ENCODE results near the gene PRKRIP1. TPM values are rescaled to one million over a fixed set of nuclear protein-coding genes. Genes with fewer than 3 reads are reported as not detected.
A peak's percentile ranks its signal among the peaks of the same experiment; 100 is the strongest.

Gene PRKRIP1
- total RNA-seq, 2 donors from 2014 or later = 15.1 to 19.4 TPM

- TF ChIP-seq, protein P1, sequence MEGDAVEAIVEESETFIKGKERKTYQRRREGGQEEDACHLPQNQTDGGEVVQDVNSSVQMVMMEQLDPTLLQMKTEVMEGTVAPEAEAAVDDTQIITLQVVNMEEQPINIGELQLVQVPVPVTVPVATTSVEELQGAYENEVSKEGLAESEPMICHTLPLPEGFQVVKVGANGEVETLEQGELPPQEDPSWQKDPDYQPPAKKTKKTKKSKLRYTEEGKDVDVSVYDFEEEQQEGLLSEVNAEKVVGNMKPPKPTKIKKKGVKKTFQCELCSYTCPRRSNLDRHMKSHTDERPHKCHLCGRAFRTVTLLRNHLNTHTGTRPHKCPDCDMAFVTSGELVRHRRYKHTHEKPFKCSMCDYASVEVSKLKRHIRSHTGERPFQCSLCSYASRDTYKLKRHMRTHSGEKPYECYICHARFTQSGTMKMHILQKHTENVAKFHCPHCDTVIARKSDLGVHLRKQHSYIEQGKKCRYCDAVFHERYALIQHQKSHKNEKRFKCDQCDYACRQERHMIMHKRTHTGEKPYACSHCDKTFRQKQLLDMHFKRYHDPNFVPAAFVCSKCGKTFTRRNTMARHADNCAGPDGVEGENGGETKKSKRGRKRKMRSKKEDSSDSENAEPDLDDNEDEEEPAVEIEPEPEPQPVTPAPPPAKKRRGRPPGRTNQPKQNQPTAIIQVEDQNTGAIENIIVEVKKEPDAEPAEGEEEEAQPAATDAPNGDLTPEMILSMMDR (IDR thresholded peaks at IDR 0.05) = no peak
- no peaks in the 10 kb centered on the region for H3K27me3 ChIP-seq
- DNase-seq = no peak
- no peak overlapping the region for H3K9ac ChIP-seq (ENCODE audit: low read depth in 2 of 2, low read length in 2 of 2)
- H3K36me3 ChIP-seq = no peaks in the 10 kb centered on the region
- no peaks in the 10 kb centered on the region for H3K9me3 ChIP-seq
- intact Hi-C loops (cut with DNase I) = no loop called here
- peak overlapping the region; percentile 28 for H3K27ac ChIP-seq
- no peak overlapping the region for H3K4me3 ChIP-seq
- H3K4me1 ChIP-seq = peaks cover 3% of the 10 kb centered on the region
Observed at GRCh38 chr7:102415685-102416225, 19.6 kb downstream of the PRKRIP1 start.

DNA sequence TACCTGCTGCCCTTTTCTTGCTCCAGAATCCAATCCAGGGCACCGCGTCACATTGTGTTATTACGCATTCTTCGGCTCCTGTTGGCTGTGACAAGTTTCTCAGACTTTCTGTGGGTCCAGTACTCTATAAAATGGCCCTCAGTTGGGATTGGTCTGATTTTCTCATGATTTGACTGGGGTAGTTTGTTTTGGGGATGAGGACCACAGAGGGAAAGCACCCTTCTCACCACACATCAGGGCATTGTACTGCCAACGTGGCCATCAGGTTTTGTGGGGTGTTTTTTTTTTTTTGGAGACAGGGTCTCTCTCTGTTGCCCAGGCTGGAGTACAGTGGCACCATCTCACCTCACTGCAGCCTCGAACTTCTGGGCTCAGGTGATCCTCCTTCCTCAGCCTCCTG, 20.2 kb downstream of the PRKRIP1 start:
- Histone ChIP-seq H3K36me3 (no peaks in the 10 kb centered on the region), H3K9me3 (no peaks in the 10 kb centered on the region), H3K4me1 (peaks cover 3% of the 10 kb centered on the region), H3K27ac (no peak overlapping the region), H3K27me3 (no peaks in the 10 kb centered on the region), H3K4me3 (no peak overlapping the region), H3K9ac (ENCODE audit: low read depth in 2 of 2, low read length in 2 of 2) (no peak overlapping the region)
- TF ChIP-seq, protein P1 (IDR thresholded peaks at IDR 0.05) = no peak
- DNase-seq = no peak
- intact Hi-C loops (cut with DNase I) = no loop called here

DNA sequence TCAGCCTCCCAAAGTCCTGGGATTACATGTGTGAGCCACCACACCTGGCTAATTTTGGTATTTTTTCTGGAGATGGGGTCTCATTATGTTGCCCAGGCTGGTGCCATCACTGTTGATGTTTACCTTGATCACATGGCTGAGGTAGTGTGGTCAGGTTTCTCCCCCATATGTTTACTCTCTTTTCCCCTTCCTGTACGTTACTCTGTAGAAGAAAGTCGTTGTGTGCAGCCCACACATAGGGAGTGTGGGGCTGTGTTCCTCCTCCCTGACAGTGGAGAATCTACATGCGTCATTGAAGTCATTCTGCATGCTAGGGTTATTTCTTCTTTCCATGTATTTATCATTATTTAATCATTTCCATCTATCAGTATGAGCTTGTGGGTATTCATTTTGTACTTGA, 20.9 kb downstream of the PRKRIP1 start:
- Histone ChIP-seq H3K36me3 (no peaks in the 10 kb centered on the region), H3K27ac (no peak overlapping the region), H3K4me3 (no peak overlapping the region), H3K27me3 (no peaks in the 10 kb centered on the region), H3K9me3 (no peaks in the 10 kb centered on the region), H3K9ac (ENCODE audit: low read depth in 2 of 2, low read length in 2 of 2) (no peak overlapping the region), H3K4me1 (peaks cover 3% of the 10 kb centered on the region)
- DNase-seq = no peak
- intact Hi-C loops (cut with DNase I) = no loop called here
- TF ChIP-seq, protein P1 (IDR thresholded peaks at IDR 0.05) = no peak

DNA sequence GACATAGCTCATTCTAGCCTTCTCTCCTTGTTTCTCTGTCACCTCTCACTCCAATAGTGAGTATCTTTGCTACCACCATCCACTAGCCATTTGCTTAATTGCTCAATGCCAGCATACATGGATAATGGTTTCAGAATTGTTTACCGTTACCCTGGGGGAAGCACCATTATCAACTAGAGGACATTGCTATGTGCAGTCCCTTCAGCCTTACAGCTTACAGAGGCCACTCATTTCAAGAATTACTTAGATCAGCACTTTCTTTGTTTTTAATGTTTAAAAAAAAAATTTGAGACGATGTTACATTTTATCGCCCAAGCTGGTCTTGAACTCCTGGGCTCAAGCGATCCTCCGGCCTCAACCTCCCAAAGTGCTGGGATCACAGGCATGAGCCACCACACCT, 22.4 kb downstream of the PRKRIP1 start:
- intact Hi-C loops (cut with DNase I) = no loop called here
- Histone ChIP-seq H3K4me3 (no peak overlapping the region), H3K9ac (ENCODE audit: low read depth in 2 of 2, low read length in 2 of 2) (no peak overlapping the region), H3K27me3 (no peaks in the 10 kb centered on the region), H3K4me1 (peaks cover 3% of the 10 kb centered on the region), H3K36me3 (no peaks in the 10 kb centered on the region), H3K27ac (no peak overlapping the region), H3K9me3 (no peaks in the 10 kb centered on the region)
- DNase-seq = no peak
- TF ChIP-seq, protein P1 (IDR thresholded peaks at IDR 0.05) = no peak

DNA sequence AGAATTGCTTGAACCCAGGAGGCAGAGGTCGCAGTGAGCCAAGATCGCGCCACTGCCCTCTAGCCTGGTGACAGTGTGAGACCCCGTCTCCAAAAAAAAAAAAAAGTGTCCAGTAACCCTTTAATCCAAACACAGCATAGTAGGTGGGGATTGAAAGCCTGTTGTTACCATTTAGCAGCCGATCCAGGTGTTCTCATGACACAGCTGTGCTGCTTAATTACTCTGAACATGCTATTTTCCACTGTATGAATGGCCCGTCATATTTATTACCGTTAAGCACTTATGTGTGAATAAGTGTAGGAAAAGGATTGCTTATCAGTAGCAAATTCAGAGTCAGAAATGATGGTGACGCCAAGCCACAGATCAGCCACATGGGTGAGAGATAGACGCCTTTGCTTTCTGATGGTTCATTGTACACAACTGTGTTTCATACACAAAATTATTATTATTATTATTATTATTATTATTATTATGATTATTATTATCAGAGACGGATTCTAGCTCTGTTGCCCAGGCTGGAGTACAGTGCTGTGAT, 25.6 kb downstream of the PRKRIP1 start:
- no peaks in the 10 kb centered on the region for H3K4me1 ChIP-seq
- TF ChIP-seq, protein P1 (IDR thresholded peaks at IDR 0.05) = no peak
- H3K27me3 ChIP-seq = no peaks in the 10 kb centered on the region
- H3K9ac ChIP-seq (ENCODE audit: low read depth in 2 of 2, low read length in 2 of 2) = no peak overlapping the region
- no peak for DNase-seq
- no peaks in the 10 kb centered on the region for H3K9me3 ChIP-seq
- no peak overlapping the region for H3K4me3 ChIP-seq
- no peak overlapping the region for H3K27ac ChIP-seq
- no peaks in the 10 kb centered on the region for H3K36me3 ChIP-seq
- intact Hi-C loops (cut with DNase I) = no loop called here

Data from colonic mucosa (tissue), 4 donors.